Activated T-helper 1 cell treated with anti-CD3 and anti-CD28 coated beads, Interleukin-12 subunit alpha, Interleukin-12 subunit beta, Interleukin-2, Interleukin-4 antibody, amounts not matched to agents 30 ng/mL and 10 ng/mL and 1 ng/mL, durations not matched to agents 14 hours and 24 hours and 36 hours (primary cell): ENCODE measurements around the gene SH3BP2. TPM values are rescaled to one million over a fixed set of nuclear protein-coding genes. Genes with fewer than 3 reads are reported as not detected.

ENCODE experiments used
- DNase-seq: peaks from one replicate; pipeline ENCODE4 v3.0.0; 2021; ENCODE audit warnings: low spot score
- H3K27ac Mint-ChIP-seq: one replicate; pipeline ENCODE4 v1.8.0; 2021; ENCODE audit warnings: mild to moderate bottlenecking, mixed read lengths
- H3K27me3 Mint-ChIP-seq: one replicate; pipeline ENCODE4 v1.8.0; 2022; ENCODE audit warnings: mild to moderate bottlenecking, moderate library complexity, mixed read lengths; ENCODE audit not compliant: insufficient read depth
- H3K36me3 Mint-ChIP-seq: one replicate; pipeline ENCODE4 v1.8.0; 2021; ENCODE audit warnings: low read depth, mixed read lengths
- H3K4me1 Mint-ChIP-seq: one replicate; pipeline ENCODE4 v1.8.0; 2021; ENCODE audit warnings: low read depth, mixed read lengths
- H3K4me3 Mint-ChIP-seq: one replicate; pipeline ENCODE4 v1.8.0; 2021; ENCODE audit warnings: mild to moderate bottlenecking, moderate library complexity, mixed read lengths
- H3K9me3 Mint-ChIP-seq: one replicate; pipeline ENCODE4 v1.8.0; 2021; ENCODE audit warnings: mixed read lengths
- intact Hi-C: fragments of 100-400 bp; cut with micrococcal nuclease; formaldehyde crosslinking; loops from one replicate; pipeline ENCODE4 v1.15.1; 2024
- total RNA-seq: library from RNA; stranded (reverse); gene quantifications from 2 replicates; pipeline ENCODE4 v1.2.3, GENCODE V29; 2022

SH3BP2 gene
- total RNA-seq, 1 donor from 2014 or later = 99.7 TPM

GRCh38 chr4:2789793-2790582 lies 2.9 kb upstream of the SH3BP2 start:
- Mint-ChIP-seq H3K9me3 (no peaks in the 10 kb centered on the region), H3K4me3 (peak overlapping the region; percentile 3), H3K27me3 (no peaks in the 10 kb centered on the region), H3K36me3 (no peaks in the 10 kb centered on the region), H3K27ac (peak overlapping the region; percentile 8), H3K4me1 (peaks cover 52% of the 10 kb centered on the region)
- intact Hi-C loops = no loop called here
- no peak for DNase-seq

GRCh38 chr4:2790583-2791517 lies 2.0 kb upstream of the SH3BP2 start:
- H3K4me3 Mint-ChIP-seq = peak overlapping the region; percentile 13
- H3K27ac Mint-ChIP-seq = no peak overlapping the region
- H3K27me3 Mint-ChIP-seq = no peaks in the 10 kb centered on the region
- no peak for DNase-seq
- H3K36me3 Mint-ChIP-seq = no peaks in the 10 kb centered on the region
- intact Hi-C loops = no loop called here
- H3K4me1 Mint-ChIP-seq = peaks cover 57% of the 10 kb centered on the region
- no peaks in the 10 kb centered on the region for H3K9me3 Mint-ChIP-seq

- intact Hi-C loops = no loop called here
- Mint-ChIP-seq H3K27ac (peak overlapping the region; percentile 66), H3K4me3 (peak overlapping the region; percentile 42), H3K4me1 (peaks cover 57% of the 10 kb centered on the region), H3K27me3 (no peaks in the 10 kb centered on the region), H3K9me3 (no peaks in the 10 kb centered on the region), H3K36me3 (no peaks in the 10 kb centered on the region)
- no peak for DNase-seq
These were observed 1.1 kb upstream of the SH3BP2 start for GRCh38 chr4:2791518-2792395.

GRCh38 chr4:2792396-2792710 lies 532 bp upstream of the SH3BP2 start:
- Mint-ChIP-seq H3K4me1 (peaks cover 54% of the 10 kb centered on the region), H3K27me3 (no peaks in the 10 kb centered on the region), H3K27ac (no peak overlapping the region), H3K4me3 (peak overlapping the region; percentile 42), H3K9me3 (no peaks in the 10 kb centered on the region), H3K36me3 (no peaks in the 10 kb centered on the region)
- no peak for DNase-seq
- intact Hi-C loops = no loop called here

- Mint-ChIP-seq H3K9me3 (no peaks in the 10 kb centered on the region), H3K27ac (peak overlapping the region; percentile 87), H3K36me3 (peaks cover 11% of the 10 kb centered on the region), H3K4me3 (peak overlapping the region; percentile 88), H3K4me1 (peaks cover 57% of the 10 kb centered on the region), H3K27me3 (no peaks in the 10 kb centered on the region)
- intact Hi-C loops = no loop called here
- no peak for DNase-seq
These were observed 951 bp downstream of the SH3BP2 start for GRCh38 chr4:2793586-2794485.

- no peak for DNase-seq
- peaks cover 13% of the 10 kb centered on the region for H3K36me3 Mint-ChIP-seq
- H3K4me1 Mint-ChIP-seq = peaks cover 56% of the 10 kb centered on the region
- intact Hi-C loops = no loop called here
- no peaks in the 10 kb centered on the region for H3K27me3 Mint-ChIP-seq
- peak overlapping the region; percentile 88 for H3K4me3 Mint-ChIP-seq
- no peaks in the 10 kb centered on the region for H3K9me3 Mint-ChIP-seq
- peak overlapping the region; percentile 52 for H3K27ac Mint-ChIP-seq
These were observed 1.8 kb downstream of the SH3BP2 start for GRCh38 chr4:2794486-2795299.

- Mint-ChIP-seq H3K27me3 (no peaks in the 10 kb centered on the region), H3K4me3 (peak overlapping the region; percentile 88), H3K9me3 (no peaks in the 10 kb centered on the region), H3K4me1 (peaks cover 56% of the 10 kb centered on the region), H3K27ac (no peak overlapping the region), H3K36me3 (peaks cover 13% of the 10 kb centered on the region)
- DNase-seq = no peak
- intact Hi-C loops = no loop called here
These were observed 2.5 kb downstream of the SH3BP2 start for GRCh38 chr4:2795300-2795892.

GRCh38 chr4:2795893-2796848 lies 3.3 kb downstream of the SH3BP2 start:
- H3K4me3 Mint-ChIP-seq = peak overlapping the region; percentile 39
- peaks cover 13% of the 10 kb centered on the region for H3K36me3 Mint-ChIP-seq
- intact Hi-C loops = no loop called here
- no peak for DNase-seq
- no peaks in the 10 kb centered on the region for H3K27me3 Mint-ChIP-seq
- no peaks in the 10 kb centered on the region for H3K9me3 Mint-ChIP-seq
- peaks cover 56% of the 10 kb centered on the region for H3K4me1 Mint-ChIP-seq
- H3K27ac Mint-ChIP-seq = no peak overlapping the region

GRCh38 chr4:2796849-2797544 lies 4.1 kb downstream of the SH3BP2 start:
- H3K27ac Mint-ChIP-seq = no peak overlapping the region
- H3K9me3 Mint-ChIP-seq = no peaks in the 10 kb centered on the region

More at GRCh38 chr4:2796849-2797544, 4.1 kb downstream of the SH3BP2 start:
- Mint-ChIP-seq H3K4me3 (peak overlapping the region; percentile 87), H3K36me3 (peaks cover 13% of the 10 kb centered on the region), H3K4me1 (peaks cover 59% of the 10 kb centered on the region), H3K27me3 (no peaks in the 10 kb centered on the region)
- intact Hi-C loops = no loop called here
- DNase-seq = no peak
